HG03469 (cell line): ENCODE measurements around the gene MXD1.
"Not testable (repeated sequence)": the region's sequence is repeated elsewhere in the genome, so short reads cannot be mapped to it uniquely, and the experiment has no call there.

Experiments used
- ATAC-seq: cut with Tn5 transposase; IDR thresholded peaks from one replicate; pipeline ENCODE4 v1.9.1; 2021; ENCODE audit warnings: mild to moderate bottlenecking, moderate library complexity, moderate number of reproducible peaks; ENCODE audit not compliant: unreplicated experiment

MXD1 gene

GRCh38 chr2:69950671-69951070 lies 35.8 kb downstream of the MXD1 start:
- ATAC-seq = not testable (repeated sequence)

DNA sequence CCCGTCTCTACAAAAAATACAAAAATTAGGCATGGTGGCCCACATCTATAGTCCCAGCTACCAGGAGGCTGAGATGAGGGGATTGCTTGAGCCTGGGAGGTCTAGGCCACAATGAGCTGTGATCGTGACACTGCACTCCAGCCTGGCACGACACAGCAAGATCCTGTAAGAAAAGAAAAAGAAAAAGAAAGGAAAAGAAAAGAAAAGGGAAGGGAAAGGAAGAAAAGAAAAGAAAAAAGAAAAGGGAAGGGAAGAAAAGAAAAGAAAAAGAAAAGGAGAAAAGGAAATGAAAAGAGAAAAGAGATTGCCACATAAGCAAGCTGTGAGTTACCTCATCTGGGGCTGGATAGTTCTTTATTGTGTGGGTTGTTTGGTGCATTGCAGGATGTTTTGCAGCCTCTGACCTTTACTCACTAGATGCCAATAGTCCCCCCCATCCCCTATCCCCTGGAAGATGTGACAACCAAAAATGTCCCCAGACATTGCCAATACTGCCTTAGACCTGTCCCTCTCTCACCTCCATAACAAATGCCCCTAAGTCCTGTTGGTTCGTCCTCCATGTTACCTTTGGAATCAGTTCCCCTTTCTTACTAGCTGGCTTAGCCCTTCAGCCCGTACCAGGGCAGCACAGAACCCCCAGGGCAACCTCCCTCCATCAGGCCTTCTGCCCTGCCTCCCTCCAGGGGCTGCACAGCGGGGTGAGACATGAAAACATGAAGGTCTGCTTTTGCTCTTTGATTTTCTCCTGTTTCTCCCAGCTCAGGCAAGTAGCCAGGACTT lies 37.6 kb downstream of the MXD1 start:
- ATAC-seq = no peak

- no peak for ATAC-seq
Measured at GRCh38 chr2:69954084-69954483, 39.2 kb downstream of the MXD1 start.

- ATAC-seq = no peak
Measured at GRCh38 chr2:69955029-69955428, 40.1 kb downstream of the MXD1 start.

- ATAC-seq = no peak
Measured at GRCh38 chr2:69956475-69956979, 41.6 kb downstream of the MXD1 start.

DNA sequence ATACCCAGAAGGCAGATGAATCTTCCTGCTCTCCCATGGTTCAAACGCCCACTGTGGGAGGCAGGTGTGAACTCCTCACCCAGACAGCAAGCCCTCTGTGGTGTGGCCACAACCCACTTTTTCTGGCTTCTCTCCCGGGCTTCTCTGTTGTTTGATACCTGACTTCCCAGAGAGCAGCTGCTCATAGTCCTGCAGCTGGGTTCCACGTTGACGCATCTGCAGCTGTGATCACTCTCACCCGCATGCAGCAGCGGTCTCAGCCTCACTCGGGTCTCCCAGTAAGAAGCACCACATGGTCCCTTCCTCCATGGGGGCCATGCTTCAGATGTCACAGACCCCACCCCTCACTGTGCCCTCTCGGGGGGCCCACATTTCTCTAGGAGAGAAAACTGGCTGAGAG lies 43.1 kb downstream of the MXD1 start:
- no peak for ATAC-seq

GRCh38 chr2:69958480-69958879 lies 43.6 kb downstream of the MXD1 start:
- ATAC-seq = no peak

DNA sequence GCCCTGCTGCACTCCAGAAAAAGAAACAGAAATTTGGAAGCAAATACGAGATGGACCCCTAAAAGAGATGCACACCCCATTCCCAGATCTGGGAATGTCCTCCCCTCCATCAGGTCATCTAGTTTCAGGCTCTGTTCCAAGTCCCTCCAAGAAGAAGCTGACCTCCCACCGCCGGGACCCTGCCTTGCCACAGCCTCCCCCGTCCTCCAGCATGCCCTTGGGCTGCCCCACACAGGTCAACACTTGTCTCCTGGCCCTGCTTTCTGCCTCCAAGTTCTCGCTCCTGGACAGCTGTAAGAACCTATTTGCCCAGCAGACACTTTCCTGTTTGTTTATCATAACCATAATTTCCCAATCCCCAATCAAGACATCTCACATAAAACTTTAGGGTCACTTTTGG lies 44.5 kb downstream of the MXD1 start:
- ATAC-seq = no peak

DNA sequence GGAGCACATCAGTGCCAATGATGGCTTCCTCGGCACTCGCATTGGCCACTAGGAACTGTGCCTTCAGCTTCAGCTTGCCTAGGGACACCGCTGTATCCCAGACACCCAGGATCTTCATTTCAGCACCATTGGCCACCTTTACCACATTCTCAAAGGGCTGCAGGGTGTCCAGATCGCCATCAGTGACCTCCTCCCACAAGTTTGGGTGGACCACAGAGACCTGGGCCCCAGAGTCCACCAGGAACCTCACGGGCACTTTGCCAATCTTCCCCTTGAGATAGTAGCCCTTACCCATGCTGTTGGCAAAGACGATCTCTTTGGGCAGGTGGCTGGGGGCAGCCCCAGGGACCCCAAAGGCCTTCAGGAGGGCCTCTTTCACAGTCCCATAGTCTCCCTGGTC lies 45.9 kb downstream of the MXD1 start:
- ATAC-seq = no peak

- ATAC-seq = no peak
Measured at GRCh38 chr2:69961496-69961895, 46.6 kb downstream of the MXD1 start, which contains the start of gene ASPRV1. Gene ASPRV1, minus strand, starts transcription at chr2:69961631. Its CDS starts 195 bp downstream, at chr2:69961436.

GRCh38 chr2:69962986-69963730 lies 48.2 kb downstream of the MXD1 start:
- ATAC-seq = no peak

DNA sequence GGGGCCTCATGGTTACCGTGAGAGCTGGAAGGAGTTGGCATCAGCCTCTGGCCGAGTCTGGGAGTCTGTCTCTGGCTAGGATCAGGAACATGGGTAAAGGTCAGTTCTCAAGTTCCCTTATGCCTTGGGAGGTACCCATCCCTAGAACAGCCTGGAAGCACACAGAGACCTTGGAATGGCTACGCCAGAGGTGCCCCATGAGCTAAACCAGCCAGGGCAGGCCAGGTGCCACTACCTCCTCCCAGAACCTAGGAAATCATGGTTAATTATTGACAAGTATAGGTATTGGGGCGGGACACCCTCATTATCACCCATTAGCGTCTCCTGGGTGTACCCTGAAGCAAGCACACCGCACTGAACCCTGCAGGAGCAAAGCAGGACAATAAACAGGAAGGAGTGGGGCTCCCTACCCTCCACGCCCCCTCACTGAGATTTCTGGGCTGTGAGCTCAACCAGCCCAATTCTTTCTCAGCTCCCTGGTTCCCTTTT lies 49.5 kb downstream of the MXD1 start:
- no peak for ATAC-seq

GRCh38 chr2:69965756-69966445 lies 51.0 kb downstream of the MXD1 start:
- ATAC-seq = no peak

GRCh38 chr2:69966496-69966895 lies 51.6 kb downstream of the MXD1 start:
- ATAC-seq = no peak

DNA sequence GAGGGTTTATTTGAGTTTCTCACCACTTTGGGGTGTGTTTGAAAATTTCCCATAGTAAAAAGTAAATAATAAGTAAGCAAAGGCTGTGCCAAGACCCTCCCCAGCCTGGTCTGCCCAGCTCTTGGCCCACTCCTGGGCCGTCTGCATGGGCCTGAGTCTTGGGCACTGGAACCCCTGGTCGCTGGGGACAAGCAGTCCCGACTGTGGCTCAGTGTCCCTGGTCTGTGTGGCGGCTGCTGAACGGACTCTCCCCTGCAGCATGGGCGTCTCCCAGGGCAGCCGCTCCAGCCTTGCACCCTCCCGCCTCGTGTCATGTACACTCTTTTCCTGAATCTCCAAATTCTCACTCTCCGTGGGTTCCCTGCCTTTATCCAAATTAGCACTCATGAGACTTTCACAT lies 53.7 kb downstream of the MXD1 start:
- no peak for ATAC-seq

DNA sequence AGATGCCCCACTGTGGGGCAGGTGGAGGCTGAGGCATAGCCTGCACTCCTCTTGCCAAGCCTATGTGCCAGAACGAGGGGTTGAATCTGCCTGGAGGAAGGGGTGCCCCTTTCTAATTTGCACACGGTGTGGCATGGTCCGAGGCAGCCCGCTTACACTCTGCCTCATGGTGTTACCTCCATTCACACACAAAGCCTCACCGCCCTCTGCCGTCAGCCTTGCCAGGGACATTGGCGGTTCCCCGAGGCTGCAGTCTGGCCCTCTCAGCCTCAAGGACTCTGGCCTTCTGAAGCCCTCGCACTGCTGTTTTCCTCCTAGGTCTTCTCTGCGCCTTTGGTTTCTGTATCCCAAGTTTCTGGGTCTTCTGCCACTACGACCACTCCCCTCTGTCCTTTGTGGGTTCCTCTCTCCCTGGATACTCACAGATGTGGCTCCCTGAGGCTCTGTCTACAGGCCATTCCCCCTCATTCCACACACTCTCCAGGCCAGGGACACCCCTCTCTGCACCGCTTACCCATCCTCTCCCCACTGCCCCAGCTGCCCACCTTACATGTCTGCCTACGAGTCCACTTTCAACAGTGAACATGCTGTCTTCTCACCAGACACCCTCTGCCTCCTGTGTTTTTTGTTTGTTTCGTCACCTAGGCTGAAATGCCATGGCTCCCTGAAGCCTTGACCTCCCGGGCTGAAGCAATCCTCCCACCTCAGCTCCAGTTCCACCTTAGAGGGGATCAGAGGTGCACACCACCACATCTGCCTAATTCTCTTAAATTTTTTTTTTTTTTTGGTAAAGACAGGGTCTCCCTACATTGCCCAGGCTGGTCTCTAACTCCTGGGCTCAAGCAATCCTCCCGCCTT lies 54.4 kb downstream of the MXD1 start:
- ATAC-seq = no peak

- no peak for ATAC-seq
Measured at GRCh38 chr2:69969991-69970390, 55.1 kb downstream of the MXD1 start.

DNA sequence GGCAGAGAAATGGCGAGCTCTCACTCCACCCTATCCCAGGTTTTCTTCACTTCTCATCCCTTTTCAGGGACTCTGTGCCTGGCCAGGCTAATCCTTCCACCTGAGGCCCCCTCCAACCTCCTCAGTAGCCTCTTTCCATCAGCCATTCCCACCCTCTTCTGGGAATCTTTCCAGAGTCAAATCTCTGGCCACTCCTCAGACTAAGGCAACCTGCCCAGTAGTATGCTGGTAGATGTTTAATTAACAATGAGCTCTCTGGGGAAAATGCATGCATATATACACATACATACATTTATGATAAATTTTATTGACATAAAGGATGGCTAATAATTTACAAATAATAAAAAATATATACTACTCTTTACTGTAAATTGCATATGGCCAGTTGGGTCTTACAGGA lies 57.9 kb downstream of the MXD1 start:
- ATAC-seq = no peak

- no peak for ATAC-seq
Measured at GRCh38 chr2:69973335-69973735, 58.4 kb downstream of the MXD1 start.

GRCh38 chr2:69975136-69975852 lies 60.4 kb downstream of the MXD1 start:
- no peak for ATAC-seq
